CD4-positive, alpha-beta T cell treated with Interleukin-6 for 4 hours (primary cell): Measurements from ENCODE around the gene TMBIM1.
"Not testable (repeated sequence)": the region's sequence is repeated elsewhere in the genome, so short reads cannot be mapped to it uniquely, and the experiment has no call there.

Experiments
- DNase-seq: peaks from one replicate; pipeline ENCODE4 v3.0.0-alpha.2; 2020; ENCODE audit warnings: mixed read lengths

The TMBIM1 gene

GRCh38 chr2:218317835-218318234 is 25.5 kb upstream of the TMBIM1 start:
- no peak for DNase-seq

- no peak for DNase-seq
Measured at GRCh38 chr2:218317303-218317630, 25.0 kb upstream of the TMBIM1 start.

GRCh38 chr2:218315397-218315796 is 23.1 kb upstream of the TMBIM1 start:
- no peak for DNase-seq

- not testable (repeated sequence) for DNase-seq
Measured at GRCh38 chr2:218314764-218315163, 22.5 kb upstream of the TMBIM1 start.

GRCh38 chr2:218313356-218313755 is 21.1 kb upstream of the TMBIM1 start:
- no peak for DNase-seq

- no peak for DNase-seq
Measured at GRCh38 chr2:218312267-218312756, 20.0 kb upstream of the TMBIM1 start.

- not testable (repeated sequence) for DNase-seq
Measured at GRCh38 chr2:218311541-218312266, 19.4 kb upstream of the TMBIM1 start.

GRCh38 chr2:218310853-218311540 is 18.7 kb upstream of the TMBIM1 start:
- DNase-seq, result no peak

- no peak for DNase-seq
Measured at GRCh38 chr2:218307415-218308090, 15.2 kb upstream of the TMBIM1 start.

- no peak for DNase-seq
Measured at GRCh38 chr2:218306184-218306920, 14.0 kb upstream of the TMBIM1 start.

GRCh38 chr2:218305383-218305782 is 13.1 kb upstream of the TMBIM1 start:
- no peak for DNase-seq

- peak; percentile 91 for DNase-seq
Measured at GRCh38 chr2:218301176-218301819, 9.0 kb upstream of the TMBIM1 start.

GRCh38 chr2:218300141-218300540 is 7.8 kb upstream of the TMBIM1 start:
- no peak for DNase-seq

GRCh38 chr2:218298314-218298875 is 6.1 kb upstream of the TMBIM1 start:
- no peak for DNase-seq

- no peak for DNase-seq
Measured at GRCh38 chr2:218296847-218297246, 4.5 kb upstream of the TMBIM1 start.

GRCh38 chr2:218296200-218296599 is 3.9 kb upstream of the TMBIM1 start:
- DNase-seq, result no peak

- no peak for DNase-seq
Measured at GRCh38 chr2:218295029-218295428, 2.7 kb upstream of the TMBIM1 start.

- no peak for DNase-seq
Measured at GRCh38 chr2:218294430-218295022, 2.2 kb upstream of the TMBIM1 start.

- DNase-seq, result no peak
Measured at GRCh38 chr2:218293715-218294429, 1.6 kb upstream of the TMBIM1 start.

GRCh38 chr2:218291318-218292047 is 820 bp downstream of the TMBIM1 start:
- peak; percentile 30 for DNase-seq
